Lower leg skin (tissue), 3 donors: ENCODE measurements around the gene MXD1.

ENCODE experiments used
- CTCF ChIP-seq, 3 donors: fragments of 450-650 bp; IDR thresholded peaks; one replicate each; pipeline ENCODE4 v1.5.1; 2016; ENCODE audit warnings: antibody characterized with exemption in 3 of 3, mild to moderate bottlenecking in 3 of 3, moderate library complexity in 2 of 3
- POLR2A ChIP-seq, 2 donors: fragments of 450-650 bp; IDR thresholded peaks; one replicate each; pipeline ENCODE4 v1.6.1; 2016 to 2017; ENCODE audit warnings: antibody characterized with exemption in 2 of 2, mild to moderate bottlenecking in 1 of 2, moderate library complexity in 1 of 2

- TF ChIP-seq POLR2A (IDR thresholded peaks at IDR 0.05) (no peak), CTCF (IDR thresholded peaks at IDR 0.05) (no peak)
These were observed 51.6 kb downstream of the MXD1 start for GRCh38 chr2:69966496-69966895.
